Islet of Langerhans (tissue), 1 donor: ENCODE data around the gene CEP76.

ENCODE experiments used
- FAIRE-seq: peaks from one replicate; lab custom pipeline; 2011; peaks lifted over from hg19 to GRCh38; lab: Jason Lieb, UNC

The CEP76 gene

DNA sequence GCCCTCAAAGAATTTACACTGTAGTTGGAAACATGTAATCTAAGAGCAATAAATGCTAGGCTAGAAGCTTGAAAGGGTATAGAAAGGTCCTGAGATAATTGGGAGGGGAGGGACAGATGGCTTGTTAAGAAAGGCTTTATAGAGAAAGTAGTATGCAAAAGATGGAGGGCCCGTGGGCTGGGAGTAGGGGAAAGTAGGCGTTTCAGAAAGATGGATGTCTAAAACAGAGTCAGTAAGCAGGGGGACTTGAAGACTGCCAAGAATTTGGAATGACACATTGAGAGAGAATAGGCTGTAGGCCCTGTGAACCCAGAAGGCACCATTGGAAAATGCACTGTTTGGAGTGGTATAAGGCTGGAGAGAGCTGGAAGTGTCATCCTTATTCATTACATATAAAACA is 1.1 kb upstream of the CEP76 start:
- FAIRE-seq: no peak

DNA sequence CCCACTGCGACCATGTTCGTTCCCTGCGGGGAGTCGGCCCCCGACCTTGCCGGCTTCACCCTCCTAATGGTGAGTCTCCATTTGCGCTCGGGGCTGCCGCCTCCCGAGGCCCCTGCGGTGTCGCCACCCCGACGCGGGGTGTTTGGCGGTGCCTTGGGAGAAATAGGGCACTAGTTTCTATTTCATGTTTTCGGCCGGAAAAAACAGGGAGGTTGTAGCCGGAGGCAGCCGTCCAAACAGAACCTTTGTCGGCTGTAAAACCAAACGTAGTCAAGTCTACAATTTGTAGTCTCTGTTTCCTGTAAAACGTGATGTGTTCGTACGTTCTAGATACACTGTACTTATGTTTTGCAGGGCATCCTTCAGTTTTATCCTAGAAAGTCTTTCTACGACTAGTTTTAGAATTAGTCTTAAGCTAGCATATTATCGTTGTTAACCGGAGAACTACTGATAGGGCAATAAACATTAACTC is 609 bp upstream of the CEP76 start:
- FAIRE-seq: no peak

- no peak for FAIRE-seq
These were observed 1.4 kb downstream of the CEP76 start for GRCh38 chr18:12701161-12701560.

DNA sequence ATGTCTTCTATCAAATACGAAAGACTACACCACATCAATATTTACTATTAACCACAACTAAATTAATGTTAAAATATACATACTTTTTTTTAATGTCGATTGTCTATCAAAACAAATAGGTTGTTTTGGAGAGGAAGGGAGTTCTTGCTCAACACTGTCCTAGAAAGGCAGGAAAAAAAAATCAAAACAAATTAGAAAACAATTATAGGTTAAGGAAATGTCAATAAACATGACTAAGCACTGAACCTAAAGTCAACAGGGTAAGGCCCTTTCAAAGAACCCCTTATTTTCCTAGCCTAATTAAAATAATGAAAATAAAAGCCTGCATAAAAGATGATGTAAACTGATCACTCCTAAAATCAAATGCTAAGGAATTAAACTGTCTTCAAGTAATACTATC is 2.8 kb downstream of the CEP76 start:
- FAIRE-seq: no peak

DNA sequence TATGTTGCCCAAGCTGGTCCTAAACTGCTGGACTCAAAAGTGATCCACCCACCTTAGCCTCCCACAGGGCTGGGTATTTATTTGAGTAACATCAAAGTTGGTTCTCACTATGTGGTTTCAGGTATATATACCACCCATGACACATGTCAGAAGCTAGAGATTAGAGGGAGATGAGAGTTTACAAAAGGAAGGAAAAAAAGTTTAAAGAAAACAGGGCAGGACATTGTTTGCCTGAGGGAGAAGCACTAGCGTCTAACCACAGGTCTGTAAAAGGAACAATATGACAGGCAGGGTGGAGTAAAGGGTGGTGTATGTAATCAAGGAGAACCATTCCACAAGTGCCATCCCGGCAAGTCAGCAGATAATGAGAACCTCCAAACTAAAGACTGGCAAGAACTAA is 8.5 kb downstream of the CEP76 start:
- FAIRE-seq: no peak

DNA sequence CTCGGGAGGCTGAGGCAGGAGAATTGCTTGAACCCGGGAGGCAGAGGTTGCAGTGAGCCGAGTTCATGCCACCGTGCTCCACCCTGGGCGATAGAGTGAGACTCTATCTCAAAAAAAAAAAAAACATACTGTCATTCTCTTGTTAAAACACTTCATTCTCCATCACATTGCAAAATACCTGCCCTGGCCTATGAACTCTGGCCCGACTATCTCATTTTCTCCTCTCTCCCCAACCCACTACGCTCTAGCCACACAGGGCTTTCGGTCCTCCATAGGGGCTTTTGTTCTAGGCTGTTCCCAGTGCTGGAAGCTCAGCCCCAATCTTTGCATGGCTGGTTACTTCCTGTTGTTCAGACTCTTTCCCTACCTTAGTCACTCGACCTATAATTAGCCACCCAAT is 10.3 kb downstream of the CEP76 start:
- FAIRE-seq: no peak

DNA sequence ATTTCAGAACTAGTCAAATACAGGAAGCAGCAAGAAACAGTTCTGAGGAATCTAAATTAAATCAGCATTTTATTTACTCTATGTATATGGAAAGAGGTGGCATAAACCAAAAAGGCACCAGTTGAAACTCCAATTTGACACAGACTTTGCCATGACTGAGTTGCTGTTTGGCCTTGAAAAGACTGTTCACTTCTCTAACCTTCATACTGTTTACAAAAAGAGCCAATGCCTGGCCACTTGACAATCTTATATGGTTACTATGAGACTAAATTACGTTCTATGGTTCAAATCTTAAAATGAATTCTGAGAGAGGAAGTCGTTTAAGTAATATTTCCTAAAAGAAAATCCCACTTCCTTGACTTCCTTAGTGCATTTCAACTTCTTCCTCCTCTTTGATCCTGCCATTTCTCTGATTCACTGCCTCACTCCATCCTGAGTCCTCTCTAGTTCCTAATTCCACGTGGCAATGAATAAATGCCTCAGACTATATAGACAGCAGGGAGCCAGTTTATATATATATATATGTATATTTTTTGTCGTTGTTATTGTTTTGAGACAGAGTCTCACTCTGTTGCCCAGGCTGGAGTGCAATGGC is 13.2 kb downstream of the CEP76 start:
- FAIRE-seq: no peak

DNA sequence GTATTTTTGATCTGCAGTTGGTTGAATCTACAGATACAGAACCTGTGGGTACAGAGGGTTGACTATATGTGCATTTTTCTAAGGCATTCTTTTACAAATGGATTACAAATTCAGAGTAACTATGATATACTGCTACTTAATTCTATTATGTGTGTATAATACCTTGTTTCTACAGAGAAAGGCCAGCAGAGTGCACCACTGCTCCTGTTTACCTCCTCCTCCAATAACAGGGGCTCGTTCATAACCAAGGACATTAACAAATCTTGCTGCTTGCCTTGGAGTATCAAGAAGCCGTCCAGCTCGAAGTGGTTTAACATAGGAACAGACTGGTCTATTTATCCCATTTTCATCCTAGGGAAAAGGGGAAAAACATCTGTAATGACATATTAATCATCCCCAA is 16.4 kb downstream of the CEP76 start:
- no peak for FAIRE-seq

DNA sequence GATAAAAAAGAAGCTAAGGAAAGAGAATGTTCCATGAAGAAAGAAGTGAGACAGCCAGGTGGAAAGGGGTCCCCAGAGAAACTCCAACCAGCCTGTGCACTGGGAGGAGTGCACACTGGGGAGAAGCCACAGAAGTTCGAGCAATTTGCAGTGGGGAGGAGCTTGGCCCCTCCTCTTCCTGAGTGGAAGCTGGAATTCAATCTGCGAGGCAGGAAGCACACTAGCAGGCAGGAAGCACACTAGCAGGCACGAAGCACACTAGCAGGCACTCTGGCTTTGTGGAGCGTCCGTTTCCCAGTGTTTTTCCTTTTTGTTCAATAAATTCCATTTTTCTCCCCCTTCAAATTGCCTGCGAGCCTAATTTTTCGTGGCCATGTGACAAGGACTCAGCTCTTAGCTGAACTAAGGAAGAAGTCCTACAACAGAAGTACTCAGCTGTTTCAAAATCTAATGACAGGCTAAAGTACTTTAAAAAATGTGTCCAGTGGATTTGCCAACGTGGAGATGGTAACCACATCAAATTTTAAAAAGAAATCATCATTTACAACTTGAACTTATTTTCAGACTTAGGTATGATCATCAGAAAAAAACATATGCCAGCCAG is 23.2 kb downstream of the CEP76 start:
- no peak for FAIRE-seq

GRCh38 chr18:12668041-12668440 is 34.5 kb downstream of the CEP76 start:
- no peak for FAIRE-seq

- peak; percentile 98 for FAIRE-seq
These were observed 42.5 kb downstream of the CEP76 start for GRCh38 chr18:12659904-12660605.

GRCh38 chr18:12658426-12659138 is 43.9 kb downstream of the CEP76 start:
- FAIRE-seq: no peak

DNA sequence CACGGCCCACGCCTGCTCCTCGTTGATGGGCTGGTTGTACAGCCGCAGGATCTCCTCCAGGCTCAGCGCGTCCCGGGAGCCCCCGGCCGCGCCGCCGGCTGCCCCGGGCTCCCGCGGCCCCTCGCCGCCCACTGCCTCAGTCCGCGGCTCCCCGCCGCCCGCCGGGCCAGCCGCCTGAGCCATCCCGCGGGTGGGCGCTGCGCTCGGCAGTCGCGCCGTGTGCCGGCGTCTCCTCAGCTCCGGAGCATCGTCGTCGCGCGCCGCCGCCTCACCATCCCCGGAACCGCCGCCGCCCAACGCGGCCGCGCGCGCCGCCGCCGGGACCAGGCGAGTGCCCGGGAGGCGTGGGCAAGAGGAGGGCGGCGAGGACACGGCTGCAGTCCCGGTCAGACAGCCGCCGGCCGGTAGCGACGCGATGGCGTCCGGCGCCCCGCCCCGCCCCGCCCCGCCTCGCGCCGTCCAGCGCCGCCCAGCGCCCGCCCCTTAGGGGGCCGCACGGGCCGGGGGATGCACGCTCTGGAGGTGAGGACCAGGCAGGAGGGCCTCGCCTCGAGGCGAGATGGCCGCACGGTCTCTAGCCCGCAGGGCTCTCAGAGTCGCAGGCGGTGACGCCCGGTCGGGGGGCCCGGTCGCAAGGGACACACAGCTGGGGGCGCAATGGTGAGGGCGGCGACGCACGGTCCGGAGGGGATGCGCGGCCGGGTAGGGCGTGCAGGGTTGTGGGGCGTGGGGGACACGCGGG is 44.7 kb downstream of the CEP76 start, which contains the start of gene SPIRE1:
Gene SPIRE1, minus strand, starts transcription at position 424 of the 742 bp plus-strand sequence. Its CDS starts 241 bp downstream, at position 183.
- no peak for FAIRE-seq

GRCh38 chr18:12656938-12657683 is 45.4 kb downstream of the CEP76 start:
- no peak for FAIRE-seq

DNA sequence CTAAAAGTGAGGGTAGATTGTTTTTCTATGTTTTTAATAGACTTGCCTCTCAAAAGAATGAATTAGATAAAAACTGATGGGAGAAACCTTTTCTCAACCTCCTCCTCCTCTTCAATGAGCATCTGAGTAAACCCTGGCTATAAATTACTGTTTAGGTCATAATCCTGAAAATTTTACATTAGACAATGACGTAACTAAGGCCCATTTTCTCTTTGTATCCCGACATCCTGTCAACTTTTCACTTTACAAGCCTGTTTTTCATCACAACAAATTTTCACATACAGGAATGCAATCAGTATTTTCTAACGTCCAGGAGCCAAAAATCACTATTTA is 46.0 kb downstream of the CEP76 start:
- peak; percentile 51 for FAIRE-seq

DNA sequence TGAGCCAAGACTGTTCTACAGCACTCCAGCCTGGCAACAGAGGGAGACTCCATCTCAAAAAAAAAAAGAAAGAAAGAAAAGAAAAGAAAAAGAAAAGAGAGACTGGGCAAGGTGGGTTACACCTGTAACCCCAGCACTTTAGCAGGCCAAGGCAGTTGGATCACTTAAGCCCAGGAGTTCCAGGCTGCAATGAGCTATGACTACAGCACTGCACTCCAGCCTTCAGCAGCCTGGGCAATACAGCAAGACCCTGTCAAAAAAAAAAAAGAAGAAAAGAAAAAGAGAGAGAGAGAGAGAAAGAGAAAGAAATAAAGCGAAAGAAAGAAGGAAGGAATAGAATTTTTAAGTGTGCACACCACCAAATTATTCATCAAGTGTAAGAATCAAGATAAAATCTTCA is 47.6 kb downstream of the CEP76 start:
- FAIRE-seq: no peak

DNA sequence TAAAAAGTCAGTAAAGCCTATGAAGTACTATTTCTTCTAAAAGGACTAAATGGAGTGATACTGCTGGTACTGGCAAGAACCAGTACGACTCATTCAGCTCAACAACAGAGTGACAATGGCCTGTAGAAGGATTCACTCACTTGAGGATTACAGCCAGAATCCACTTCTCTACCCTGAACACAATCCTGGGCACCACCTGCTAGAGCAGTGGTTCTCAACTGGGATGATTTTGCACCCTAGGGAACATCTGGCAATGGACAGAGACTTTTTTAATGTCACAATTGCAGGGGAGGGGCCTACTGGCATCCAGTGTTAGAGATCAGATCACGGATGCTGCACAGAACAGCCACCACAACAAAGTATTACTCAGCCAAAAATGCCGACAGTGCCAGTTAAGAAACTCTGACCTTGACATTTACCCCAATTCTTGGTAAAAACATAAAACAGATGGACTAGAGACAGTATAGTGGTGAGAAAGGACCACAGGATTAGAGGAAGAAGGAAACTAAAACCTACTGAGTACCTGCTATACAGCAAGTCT is 49.6 kb downstream of the CEP76 start:
- no peak for FAIRE-seq

DNA sequence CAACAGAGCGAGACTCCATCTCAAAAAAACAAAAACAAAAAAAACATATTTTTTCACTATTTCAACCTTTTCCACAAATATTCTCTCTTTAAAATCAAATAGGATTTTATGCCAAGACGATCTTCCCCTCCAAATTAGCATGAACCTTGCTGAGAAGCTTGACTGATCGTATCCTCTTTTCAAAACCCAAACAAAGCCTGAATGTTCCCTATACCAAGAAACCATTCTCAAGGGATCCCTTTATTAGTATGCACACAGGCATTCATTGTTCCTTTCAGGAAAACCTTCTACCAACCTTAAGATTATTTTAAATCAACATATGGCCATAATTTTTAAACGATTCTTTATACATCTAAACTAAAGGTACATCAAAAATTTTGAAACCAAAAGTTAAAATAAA is 50.9 kb downstream of the CEP76 start:
- peak; percentile 82 for FAIRE-seq

GRCh38 chr18:12647773-12648172 is 54.8 kb downstream of the CEP76 start:
- FAIRE-seq: no peak

DNA sequence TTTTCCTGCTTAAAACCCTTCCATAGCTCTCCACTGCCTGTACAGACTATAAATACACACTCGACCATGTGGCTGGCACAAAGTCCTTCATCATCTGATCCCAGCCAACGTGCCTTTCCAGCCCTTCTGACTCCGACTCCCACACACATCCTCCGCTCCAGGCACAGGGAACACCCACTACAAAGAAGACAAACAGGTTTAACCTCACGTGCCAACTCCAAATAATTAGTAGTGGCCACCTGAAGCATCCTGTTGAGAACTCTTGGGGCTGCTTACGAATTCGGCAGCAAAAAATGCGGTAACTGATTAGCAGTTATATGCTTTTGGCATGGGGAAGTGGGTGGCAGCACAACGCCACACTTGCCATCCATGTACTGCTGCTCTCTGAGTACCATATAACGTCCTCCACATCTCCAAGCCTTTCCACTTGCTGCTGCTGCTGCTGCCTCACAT is 56.7 kb downstream of the CEP76 start:
- FAIRE-seq: no peak

DNA sequence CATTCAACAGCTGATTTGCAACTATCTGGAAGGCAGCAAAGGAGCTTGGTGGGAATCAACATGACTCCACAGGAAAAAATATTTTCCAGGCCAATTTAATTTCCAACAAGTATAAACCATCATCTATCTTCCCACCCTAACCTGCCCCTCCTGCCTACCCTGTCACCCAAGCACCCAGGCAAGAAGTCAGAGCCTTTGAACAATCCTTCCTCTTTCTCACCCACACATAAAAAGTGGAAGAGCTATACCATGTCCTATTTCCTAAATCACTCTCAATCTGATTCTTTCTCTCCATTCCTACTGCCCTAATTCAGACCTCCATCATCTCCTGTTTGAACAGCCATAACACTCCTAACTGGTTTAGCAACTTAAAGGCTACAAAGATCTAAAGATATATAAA is 57.3 kb downstream of the CEP76 start:
- no peak for FAIRE-seq
